ENCODE results near the gene MFSD2A. TPM values are rescaled to one million over a fixed set of nuclear protein-coding genes. Genes with fewer than 3 reads are reported as not detected.

Gene MFSD2A
- total and polyA plus RNA-seq, 10 of the 15 experiments (the other 5 are each of a cell fraction or from before 2014, with no cell fraction given), result 0.84 to 30.1 (median 15.2) TPM

GRCh38 chr1:39954870-39955546, at the start of gene MFSD2A (continued):
- TF ChIP-seq ZBTB4 (CRISPR knock-in tag; IDR thresholded peaks at IDR 0.05) (no peak), BMI1 (IDR thresholded peaks at IDR 0.05; ENCODE audit: borderline replicate concordance) (no peak)

GRCh38 chr1:39905172-39905571, 49.8 kb upstream of the MFSD2A start:
- ChIA-PET POLR2A (no interaction called here), SMC1A (ENCODE audit: uncharacterized antibody, unreplicated experiment) (interaction anchor here (1.3 kb wide), 1 partner anchor 16 kb away, joined by 3 read pairs; no protein-coding TSS in a partner anchor), CTCF (interaction anchor here (1.4 to 7.7 kb wide), 2 partner anchors 11 to 88 kb away, joined by 3 to 110 read pairs; no protein-coding TSS in a partner anchor), RAD21 (ENCODE audit: unreplicated experiment) (interaction anchor here (0.9 kb wide), 1 partner anchor 61 kb away, joined by 3 read pairs; no protein-coding TSS in a partner anchor)
- Histone ChIP-seq H3K4me3 (no peak overlapping the region), H3K36me3 (ENCODE audit: control insufficient read depth in 2 of 2, insufficient read depth in 2 of 2, low read length in 1 of 2) (no peaks in the 10 kb centered on the region), H3K27me3 (replicated peaks in 1 of 2; ENCODE audit: control insufficient read depth in 2 of 2, insufficient read depth in 2 of 2, low read length in 1 of 2) (peaks cover 3 to 7% of the 10 kb centered on the region in 2 experiments), H3K79me2 (ENCODE audit: control insufficient read depth, insufficient read depth, low read length) (no peaks in the 10 kb centered on the region), H3K4me2 (ENCODE audit: control insufficient read depth, insufficient read depth) (no peak overlapping the region), H3K9ac (ENCODE audit: control insufficient read depth, insufficient read depth, low read length) (no peak overlapping the region), H3K4me1 (ENCODE audit: control insufficient read depth, insufficient read depth, low read length) (peaks cover 9% of the 10 kb centered on the region; the same call in 1 of the 2 replicates), H2AFZ (ENCODE audit: control insufficient read depth, low read depth, low read length) (no peak overlapping the region), H3K9me3 (replicated peaks; ENCODE audit: control insufficient read depth, insufficient read depth, low read length) (peaks cover 13% of the 10 kb centered on the region; the same call in 2 of the 3 replicates), H4K20me1 (ENCODE audit: control insufficient read depth, insufficient read depth) (no peaks in the 10 kb centered on the region), H3K27ac (ENCODE audit: control insufficient read depth, insufficient read depth) (no peak overlapping the region)
- FAIRE-seq, result no peak
- WGBS (ENCODE audit: insufficient coverage, insufficient replicate concordance, low lambda C conversion rate, missing lambda C conversion rate), result 64% methylated on average over 4 of the region's 4 CpGs
- TF ChIP-seq FOXK2 (IDR thresholded peaks at IDR 0.05) (no peak), ZNF207 (IDR thresholded peaks at IDR 0.05; ENCODE audit: borderline replicate concordance) (no peak), YY1 (IDR thresholded peaks at IDR 0.05; ENCODE audit: low read depth, low read length) (no peak), RFX5 (IDR thresholded peaks at IDR 0.05; ENCODE audit: low read depth, low read length) (no peak), EGR1 (IDR thresholded peaks at IDR 0.05; ENCODE audit: borderline replicate concordance in 1 of 2, low read depth in 2 of 2, low read length in 2 of 2) (no peak), SUPT20H (IDR thresholded peaks at IDR 0.05; ENCODE audit: borderline replicate concordance, control insufficient read depth, low read depth, low read length) (no peak), SMAD5 (IDR thresholded peaks at IDR 0.05; ENCODE audit: low read depth) (no peak), IRF5 (IDR thresholded peaks at IDR 0.05; ENCODE audit: borderline replicate concordance) (no peak), ATF7 (IDR thresholded peaks at IDR 0.05; ENCODE audit: low read depth) (no peak)
- intact Hi-C loops (cut with micrococcal nuclease; ENCODE audit: unreplicated experiment) (no loop called here), in situ Hi-C loops (cut with MboI) (no loop called here)
- no peak for ATAC-seq
- DNase-seq (ENCODE audit: low read depth, low spot score), result no peak
- BruUV-seq (replicated peaks), result no TSS peak

All from GM12878 (cell line).